Activated gamma-delta T cell (primary cell): ENCODE data around the gene SMARCC1.

ENCODE experiments used
- DNase-seq: peaks from one replicate; lab custom pipeline; 2025; lab: John Stamatoyannopoulos, UW

SMARCC1 gene

GRCh38 chr3:47542471-47543173, 239.1 kb downstream of the SMARCC1 start:
- no peak for DNase-seq

- DNase-seq: no peak
Observed at GRCh38 chr3:47541583-47542108, 240.0 kb downstream of the SMARCC1 start.

GRCh38 chr3:47540281-47540680, 241.4 kb downstream of the SMARCC1 start:
- no peak for DNase-seq

- DNase-seq: no peak
Observed at GRCh38 chr3:47536967-47537366, 244.7 kb downstream of the SMARCC1 start.

GRCh38 chr3:47536221-47536891, 245.3 kb downstream of the SMARCC1 start:
- DNase-seq: no peak
